ENCODE measurements around the gene MYO7A. TPM values are rescaled to one million over a fixed set of nuclear protein-coding genes. Genes with fewer than 3 reads are reported as not detected.

MYO7A gene
- total and polyA plus RNA-seq, 2 of the 4 experiments (the other 2 are of a cell fraction): 0.02 TPM; not detected in 1

DNA sequence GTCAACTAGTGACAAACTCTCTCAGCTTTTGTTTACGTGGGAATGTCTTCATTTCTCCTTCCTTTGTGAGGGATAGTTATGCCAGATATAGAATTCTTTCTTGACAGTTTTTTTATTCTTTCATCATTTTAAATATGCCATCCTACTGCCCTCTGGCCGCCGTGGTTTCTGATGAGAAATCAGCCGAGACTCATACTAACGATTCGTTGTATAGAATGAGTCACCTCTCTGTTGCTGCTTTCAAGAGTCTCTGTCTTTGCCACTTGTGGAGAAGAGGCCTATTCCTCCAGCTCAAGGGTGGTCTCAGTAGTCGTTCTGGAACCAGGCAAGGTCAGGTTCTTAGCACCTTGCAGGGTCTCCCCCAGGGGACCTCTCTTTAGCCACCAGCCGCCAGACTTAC, 8.0 kb downstream of the MYO7A start:
- no peak overlapping the region for H3K18ac ChIP-seq (ENCODE audit: low read depth, low read length)
- no peak overlapping the region for H2AFZ ChIP-seq (replicated peaks; ENCODE audit: low read length, poor library complexity)
- no peak overlapping the region for H3K4ac ChIP-seq (ENCODE audit: low read depth, low read length)
- ATAC-seq (ENCODE audit: low read depth) (peak; percentile 69; the same call in 1 of the 2 replicates), DNase-seq (peak; percentile 71)
- BruUV-seq (replicated peaks): no TSS peak
- peaks cover 2% of the 10 kb centered on the region; the same call in 1 of the 2 replicates for H3K4me1 ChIP-seq (ENCODE audit: control insufficient read depth, insufficient read depth, low read length)
- no peak overlapping the region for H3K56ac ChIP-seq (ENCODE audit: extremely low read depth, insufficient read depth, low read length)
- no peaks in the 10 kb centered on the region for H3K9me3 ChIP-seq (ENCODE audit: control insufficient read depth, insufficient read depth, low read length)
- no peak overlapping the region for H2BK120ac ChIP-seq (ENCODE audit: low read depth, low read length)
- no peak overlapping the region for H3K27ac ChIP-seq (ENCODE audit: insufficient read depth, low read length)
- dilution Hi-C loops (cut with HindIII; ENCODE audit: low sequenced_read_pairs, unreplicated experiment) (no loop called here), in situ Hi-C loops (cut with MboI; ENCODE audit: low sequenced_read_pairs) (no loop called here), intact Hi-C loops (cut with micrococcal nuclease) (no loop called here)
- no peak overlapping the region for H2AK9ac ChIP-seq (replicated peaks; ENCODE audit: low read depth, low read length, poor library complexity)
- H4K8ac ChIP-seq (ENCODE audit: low read depth in 2 of 2, low read length in 2 of 2): no peak overlapping the region
- H3K23ac ChIP-seq (ENCODE audit: low read depth, low read length): no peak overlapping the region
- CTCF ChIA-PET: interaction anchor here (1.1 kb wide), 1 partner anchor 8 kb away, joined by 3 read pairs; the partner anchor contains the start of gene MYO7A
- H4K91ac ChIP-seq (ENCODE audit: insufficient read depth, low read depth, low read length): no peak overlapping the region
- no peaks in the 10 kb centered on the region for H3K9me1 ChIP-seq (ENCODE audit: insufficient read depth, low read length)
- H4K20me1 ChIP-seq (ENCODE audit: insufficient read depth, low read length): no peaks in the 10 kb centered on the region
- no peak overlapping the region for H2BK5ac ChIP-seq (ENCODE audit: low read depth, low read length, poor library complexity, severe bottlenecking)
- 75% methylated on average over 1 of the region's 8 CpGs; no CpG with 5 or more reads in 1 of the 2 experiments for WGBS, 2 experiments (ENCODE audit: extremely low coverage in 2 of 2, insufficient read length in 1 of 2)
- H3K14ac ChIP-seq (replicated peaks; ENCODE audit: low read depth, low read length): no peak overlapping the region
- TF ChIP-seq FOS (IDR thresholded peaks at IDR 0.05; ENCODE audit: low read depth, low read length) (peak; percentile 73; the same call in 1 of the 2 replicates), CHD1 (IDR thresholded peaks at IDR 0.05; ENCODE audit: low read depth, low read length) (no peak), CEBPB (IDR thresholded peaks at IDR 0.05; ENCODE audit: low read depth, low read length) (peak; percentile 30; the same call in 1 of the 2 replicates), NFE2L2 (IDR thresholded peaks at IDR 0.05; ENCODE audit: low read depth, low read length) (no peak), MAFK (IDR thresholded peaks at IDR 0.05; ENCODE audit: low read depth, low read length) (no peak), USF2 (IDR thresholded peaks at IDR 0.05; ENCODE audit: low read depth, low read length) (no peak)
- H3K4me3 ChIP-seq (ENCODE audit: insufficient read depth, low read depth, low read length): no peak overlapping the region
- H2BK20ac ChIP-seq (ENCODE audit: low read depth, low read length): no peak overlapping the region
- H3K79me1 ChIP-seq (ENCODE audit: low read depth in 1 of 2, low read length in 2 of 2): no peaks in the 10 kb centered on the region
- H3K27me3 ChIP-seq (ENCODE audit: control insufficient read depth, insufficient read depth, low read length): peaks cover 5% of the 10 kb centered on the region; the same call in 1 of the 2 replicates
- no peak overlapping the region for H3K4me2 ChIP-seq (ENCODE audit: low read depth, low read length)
- no peak overlapping the region for H3K9ac ChIP-seq (ENCODE audit: low read depth, low read length)
- H3K36me3 ChIP-seq (ENCODE audit: control insufficient read depth, insufficient read depth, low read length): no peaks in the 10 kb centered on the region
- POLR2A ChIA-PET (ENCODE audit: unreplicated experiment): no interaction called here
- H2AK5ac ChIP-seq (ENCODE audit: low read depth, low read length): no peak overlapping the region
- no peak overlapping the region for H4K5ac ChIP-seq (ENCODE audit: low read depth, low read length)
- H2BK15ac ChIP-seq (ENCODE audit: low read depth, low read length): no peak overlapping the region
